HL-60 (cell line): ENCODE results near the gene SPDYE3.
"Not testable (repeated sequence)": the region's sequence is repeated elsewhere in the genome, so short reads cannot be mapped to it uniquely, and the experiment has no call there.

Source experiments
- GABPA ChIP-seq: IDR thresholded peaks from 2 replicates; pipeline ENCODE4 v1.6.1; 2012; ENCODE audit warnings: low read depth
- POLR2AphosphoS5 ChIP-seq: IDR thresholded peaks from 2 replicates; pipeline ENCODE4 v1.6.1; 2012; ENCODE audit warnings: low read depth
- SPI1 ChIP-seq: IDR thresholded peaks from 2 replicates; pipeline ENCODE4 v1.6.1; 2012; ENCODE audit warnings: low read depth, mild to moderate bottlenecking, borderline replicate concordance
- TF ChIP-seq, protein P1 (sequence below): IDR thresholded peaks from one replicate; pipeline ENCODE4 v1.5.1; 2011; ENCODE audit warnings: low read length, control low read depth, inconsistent platforms; ENCODE audit not compliant: insufficient read depth

DNA sequence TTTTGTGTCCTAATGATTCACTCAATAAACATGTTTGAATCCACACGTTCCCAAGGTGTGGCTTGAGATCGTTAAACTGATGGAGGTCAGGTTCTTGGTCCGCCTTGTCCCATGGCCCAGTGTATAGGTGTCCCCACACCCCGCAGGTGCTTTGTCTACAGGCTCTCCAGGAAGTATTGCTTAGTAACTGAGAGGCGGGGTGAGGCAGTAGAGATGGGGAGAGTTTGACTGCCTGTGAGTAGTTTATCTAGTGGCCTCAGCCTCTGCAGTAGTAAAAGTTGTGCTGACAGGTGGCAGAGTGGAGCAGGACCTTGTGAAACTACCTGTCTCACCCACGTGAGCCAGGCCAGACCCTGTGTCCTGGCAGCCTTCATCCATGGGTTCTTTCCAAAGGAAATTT lies 33.8 kb downstream of the SPDYE3 start:
- TF ChIP-seq, protein P1, sequence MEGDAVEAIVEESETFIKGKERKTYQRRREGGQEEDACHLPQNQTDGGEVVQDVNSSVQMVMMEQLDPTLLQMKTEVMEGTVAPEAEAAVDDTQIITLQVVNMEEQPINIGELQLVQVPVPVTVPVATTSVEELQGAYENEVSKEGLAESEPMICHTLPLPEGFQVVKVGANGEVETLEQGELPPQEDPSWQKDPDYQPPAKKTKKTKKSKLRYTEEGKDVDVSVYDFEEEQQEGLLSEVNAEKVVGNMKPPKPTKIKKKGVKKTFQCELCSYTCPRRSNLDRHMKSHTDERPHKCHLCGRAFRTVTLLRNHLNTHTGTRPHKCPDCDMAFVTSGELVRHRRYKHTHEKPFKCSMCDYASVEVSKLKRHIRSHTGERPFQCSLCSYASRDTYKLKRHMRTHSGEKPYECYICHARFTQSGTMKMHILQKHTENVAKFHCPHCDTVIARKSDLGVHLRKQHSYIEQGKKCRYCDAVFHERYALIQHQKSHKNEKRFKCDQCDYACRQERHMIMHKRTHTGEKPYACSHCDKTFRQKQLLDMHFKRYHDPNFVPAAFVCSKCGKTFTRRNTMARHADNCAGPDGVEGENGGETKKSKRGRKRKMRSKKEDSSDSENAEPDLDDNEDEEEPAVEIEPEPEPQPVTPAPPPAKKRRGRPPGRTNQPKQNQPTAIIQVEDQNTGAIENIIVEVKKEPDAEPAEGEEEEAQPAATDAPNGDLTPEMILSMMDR, result not testable (repeated sequence)
- TF ChIP-seq GABPA, POLR2AphosphoS5, SPI1: not testable (repeated sequence)
